Stimulated activated CD4-positive, alpha-beta T cell treated with anti-CD3 and anti-CD28 coated beads, Interleukin-2, amount 100 ng/mL, for 4 hours (primary cell): ENCODE measurements around the gene WDHD1.
A peak's percentile ranks its signal among the peaks of the same experiment; 100 is the strongest.
"Not testable (repeated sequence)": the region's sequence is repeated elsewhere in the genome, so short reads cannot be mapped to it uniquely, and the experiment has no call there.

ENCODE experiments used
- DNase-seq: peaks from one replicate; pipeline ENCODE4 v3.0.0-alpha.2; 2020; ENCODE audit warnings: low read depth

WDHD1 gene

GRCh38 chr14:54908973-54909372, 117.9 kb downstream of the WDHD1 start:
- not testable (repeated sequence) for DNase-seq

GRCh38 chr14:54908190-54908589, 118.7 kb downstream of the WDHD1 start:
- no peak for DNase-seq

GRCh38 chr14:54906075-54906474, 120.8 kb downstream of the WDHD1 start:
- no peak for DNase-seq

- DNase-seq, result peak; percentile 61
Observed at GRCh38 chr14:54902521-54903420, 124.1 kb downstream of the WDHD1 start, which contains the start of gene GCH1. Gene GCH1, minus strand, starts transcription at chr14:54902826. Its CDS starts 163 bp downstream, at chr14:54902663.

GRCh38 chr14:54902143-54902520, 124.8 kb downstream of the WDHD1 start:
- peak; percentile 63 for DNase-seq

GRCh38 chr14:54901380-54902142, 125.3 kb downstream of the WDHD1 start:
- DNase-seq, result no peak

GRCh38 chr14:54899573-54899972, 127.3 kb downstream of the WDHD1 start:
- no peak for DNase-seq

- DNase-seq, result not testable (repeated sequence)
Observed at GRCh38 chr14:54897809-54898555, 128.9 kb downstream of the WDHD1 start.

- DNase-seq, result no peak
Observed at GRCh38 chr14:54895683-54896082, 131.2 kb downstream of the WDHD1 start.

- DNase-seq, result no peak
Observed at GRCh38 chr14:54894995-54895394, 131.9 kb downstream of the WDHD1 start.

GRCh38 chr14:54893151-54893760, 133.6 kb downstream of the WDHD1 start:
- peak; percentile 20 for DNase-seq

GRCh38 chr14:54891471-54892245, 135.2 kb downstream of the WDHD1 start:
- no peak for DNase-seq

GRCh38 chr14:54890788-54891187, 136.1 kb downstream of the WDHD1 start:
- DNase-seq, result no peak

- DNase-seq, result no peak
Observed at GRCh38 chr14:54889919-54890318, 137.0 kb downstream of the WDHD1 start.
